Measurements from ENCODE around the gene MICALL2.

The MICALL2 gene

GRCh38 chr7:1493571-1493970 lies 34.3 kb upstream of the MICALL2 start:
- DNase-seq (ENCODE audit: low spot score), result no peak

DNA sequence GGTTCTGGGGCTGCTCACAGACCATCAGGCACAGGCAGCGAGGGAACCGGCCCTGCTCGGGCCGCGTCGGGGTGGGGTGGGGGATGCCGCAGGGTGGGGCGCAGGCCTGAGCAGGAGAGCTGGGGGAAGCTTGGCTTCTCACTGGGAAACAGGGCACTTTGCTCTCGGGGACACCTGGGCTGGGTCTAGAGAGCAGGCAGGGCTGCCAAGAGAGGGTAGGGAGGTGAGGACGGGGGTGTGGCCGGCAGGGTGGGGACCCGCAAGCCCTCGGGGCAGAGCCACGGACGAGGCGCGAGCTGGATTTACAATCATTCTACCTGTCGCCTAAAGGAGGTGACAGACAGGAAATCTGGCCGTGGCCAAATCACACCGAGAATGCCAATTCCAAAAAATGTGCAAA lies 33.9 kb upstream of the MICALL2 start:
- no peak for DNase-seq (ENCODE audit: low spot score)

DNA sequence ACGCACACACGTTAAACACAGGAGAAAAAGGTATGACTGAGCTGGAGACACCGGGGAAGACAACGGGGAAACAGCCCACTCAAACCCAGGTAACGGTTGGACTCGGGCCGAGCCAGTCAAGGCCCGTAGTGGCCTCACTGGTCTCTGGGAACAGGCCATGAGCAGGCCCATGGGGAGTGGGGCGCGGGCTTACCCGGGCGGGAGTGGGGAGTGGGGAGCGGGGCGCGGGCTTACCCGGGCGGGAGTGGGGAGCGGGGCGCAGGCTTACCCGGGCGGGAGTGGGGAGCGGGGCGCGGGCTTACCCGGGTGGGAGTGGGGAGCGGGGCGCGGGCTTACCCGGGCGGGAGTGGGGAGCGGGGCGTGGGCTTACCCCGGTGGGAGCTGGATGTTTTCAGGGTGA lies 33.4 kb upstream of the MICALL2 start:
- DNase-seq (ENCODE audit: low spot score), result no peak

- no peak for DNase-seq (ENCODE audit: low spot score)
Observed at GRCh38 chr7:1492221-1492620, 33.0 kb upstream of the MICALL2 start.

- no peak for DNase-seq (ENCODE audit: low spot score)
Observed at GRCh38 chr7:1490837-1491236, 31.6 kb upstream of the MICALL2 start.

GRCh38 chr7:1489336-1489735 lies 30.1 kb upstream of the MICALL2 start:
- DNase-seq (ENCODE audit: low spot score), result no peak

DNA sequence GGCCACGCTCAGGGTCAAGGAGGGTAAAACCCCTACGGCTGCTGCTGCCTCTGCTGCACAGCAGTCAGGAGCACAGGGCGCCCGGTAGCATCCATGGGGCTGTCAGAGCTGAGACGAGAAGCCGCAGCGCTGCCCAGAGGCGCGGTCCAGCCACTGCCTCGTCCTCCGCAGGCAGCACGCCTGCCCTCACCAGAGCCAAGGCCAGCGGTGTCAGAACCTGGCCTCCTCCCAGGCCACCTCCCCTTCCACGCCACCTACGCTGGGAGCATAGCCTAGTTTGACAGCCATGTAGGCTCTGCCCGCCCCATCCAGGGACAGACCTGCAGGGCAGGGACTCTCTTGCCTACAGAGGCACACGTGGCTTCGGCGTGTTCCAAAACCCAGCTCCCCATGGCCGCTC lies 28.7 kb upstream of the MICALL2 start:
- DNase-seq (ENCODE audit: low spot score), result no peak

- DNase-seq (ENCODE audit: low spot score), result no peak
Observed at GRCh38 chr7:1487466-1487865, 28.2 kb upstream of the MICALL2 start.

GRCh38 chr7:1486571-1486970 lies 27.3 kb upstream of the MICALL2 start:
- no peak for DNase-seq (ENCODE audit: low spot score)

GRCh38 chr7:1485156-1485555 lies 25.9 kb upstream of the MICALL2 start:
- no peak for DNase-seq (ENCODE audit: low spot score)

- DNase-seq (ENCODE audit: low spot score), result no peak
Observed at GRCh38 chr7:1484569-1484968, 25.3 kb upstream of the MICALL2 start.

- no peak for DNase-seq (ENCODE audit: low spot score)
Observed at GRCh38 chr7:1483536-1484505, 24.6 kb upstream of the MICALL2 start.

GRCh38 chr7:1483079-1483478 lies 23.8 kb upstream of the MICALL2 start:
- DNase-seq (ENCODE audit: low spot score), result no peak

DNA sequence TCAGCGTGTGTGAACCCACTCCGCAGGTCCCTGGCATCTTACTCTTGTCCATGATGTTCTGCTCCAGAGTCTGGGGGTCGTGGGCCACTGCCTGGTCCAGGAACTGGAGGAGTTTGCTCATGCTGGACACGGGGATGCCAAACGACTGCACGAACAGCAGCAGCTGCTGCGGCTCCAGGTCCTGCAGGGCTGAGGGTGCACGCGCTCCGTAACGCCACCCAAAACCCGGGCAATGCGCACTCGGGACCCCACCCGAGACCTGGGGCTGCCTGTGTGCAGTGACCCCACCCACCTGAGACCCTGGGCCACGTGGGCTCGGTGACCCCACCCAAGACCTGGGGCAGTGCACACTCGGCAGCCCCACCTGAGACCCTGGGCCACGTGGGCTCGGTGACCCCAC lies 22.0 kb upstream of the MICALL2 start:
- DNase-seq (ENCODE audit: low spot score), result no peak

DNA sequence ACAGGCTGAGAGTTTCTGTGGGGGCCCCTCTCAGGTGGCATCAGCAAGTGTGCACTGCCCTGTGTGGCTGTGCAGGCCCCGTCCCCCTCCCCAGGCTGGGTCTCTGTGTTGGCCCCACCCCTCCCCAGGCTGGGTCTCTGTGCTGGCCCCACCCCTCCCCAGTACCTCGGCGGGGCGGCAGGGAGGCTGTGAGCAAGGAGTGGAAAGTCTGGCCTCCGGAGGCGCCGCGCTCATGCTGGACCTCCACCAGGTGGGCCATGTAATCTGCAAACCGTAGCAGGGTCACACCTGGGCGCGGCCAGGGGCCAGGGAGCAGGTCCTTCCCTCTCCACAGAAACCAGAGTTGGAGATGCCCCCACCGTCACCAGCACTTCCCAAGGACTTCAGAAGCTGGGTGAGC lies 21.4 kb upstream of the MICALL2 start:
- DNase-seq (ENCODE audit: low spot score), result no peak

DNA sequence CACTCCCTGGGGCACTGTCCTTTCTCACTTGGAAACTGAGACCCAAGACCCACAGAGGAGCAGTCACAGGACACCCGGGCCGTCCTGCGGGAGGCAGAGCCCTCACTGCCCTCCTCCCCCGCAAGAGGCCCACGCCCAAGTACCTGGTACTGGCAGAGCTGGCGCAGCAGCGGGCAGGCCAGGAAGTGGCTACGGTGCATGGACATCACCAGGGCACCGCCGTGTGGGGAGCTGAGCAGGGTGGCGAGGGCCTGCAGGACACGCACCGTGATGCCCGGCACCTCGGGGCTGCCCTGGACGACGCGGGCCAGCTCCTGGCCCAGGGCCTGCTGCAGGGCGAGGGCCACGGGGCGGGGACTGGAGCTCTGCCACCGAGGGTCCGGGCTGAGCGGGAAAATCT lies 20.0 kb upstream of the MICALL2 start:
- DNase-seq (ENCODE audit: low spot score), result no peak

GRCh38 chr7:1478480-1478879 lies 19.2 kb upstream of the MICALL2 start:
- no peak for DNase-seq (ENCODE audit: low spot score)

GRCh38 chr7:1476859-1477258 lies 17.6 kb upstream of the MICALL2 start:
- DNase-seq (ENCODE audit: low spot score), result no peak

DNA sequence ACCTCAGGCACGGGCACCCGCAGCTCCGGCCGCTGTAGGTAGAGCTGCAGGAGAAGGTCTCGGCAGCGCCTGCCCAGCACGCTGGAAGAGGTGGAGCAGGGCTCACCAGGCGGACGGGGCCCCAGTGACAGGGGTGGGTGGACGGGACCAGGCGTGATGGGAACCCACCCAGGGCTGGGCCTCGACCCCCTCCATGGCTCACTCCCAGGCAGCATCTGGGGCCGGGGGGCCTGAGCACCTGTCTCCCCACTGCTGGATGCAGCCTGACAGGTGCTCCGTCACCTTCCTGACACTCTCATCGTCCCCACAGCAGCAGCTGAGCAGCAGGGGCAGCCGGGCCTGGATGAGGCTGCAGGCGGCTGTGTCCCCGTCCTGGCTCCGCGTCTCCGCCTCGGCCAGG lies 16.7 kb upstream of the MICALL2 start:
- DNase-seq (ENCODE audit: low spot score), result no peak

- DNase-seq (ENCODE audit: low spot score), result no peak
Observed at GRCh38 chr7:1475393-1475792, 16.1 kb upstream of the MICALL2 start.

GRCh38 chr7:1474736-1475135 lies 15.5 kb upstream of the MICALL2 start:
- DNase-seq (ENCODE audit: low spot score), result no peak

- DNase-seq (ENCODE audit: low spot score), result peak; percentile 75
Observed at GRCh38 chr7:1473864-1474512, 14.7 kb upstream of the MICALL2 start.

DNA sequence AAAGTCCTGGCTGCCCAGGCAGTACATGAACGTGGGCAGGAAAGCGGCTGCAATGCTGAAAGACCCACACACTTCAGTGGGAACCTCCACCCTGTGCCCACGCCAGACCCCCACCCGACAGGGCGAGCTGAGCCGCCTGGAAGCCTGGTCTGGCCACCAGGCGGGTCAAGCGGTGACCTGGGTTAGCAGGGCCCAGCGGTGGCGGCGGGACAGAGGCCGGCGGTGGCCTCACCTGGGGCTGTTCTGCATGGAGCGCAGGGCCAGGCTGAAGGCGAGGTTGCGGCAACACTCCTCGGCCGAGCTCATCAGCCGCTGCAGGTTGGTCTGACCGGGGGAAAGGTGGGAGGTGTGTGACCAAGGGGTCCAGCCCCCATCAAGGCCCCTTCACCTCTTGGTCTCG lies 11.6 kb upstream of the MICALL2 start:
- DNase-seq (ENCODE audit: low spot score), result no peak

Measured in SK-N-DZ (cell line).